ENCODE results near the gene PPP4R2.

Gene PPP4R2

GRCh38 chr3:72996473-72997333 lies at the start of gene PPP4R2:
PPP4R2 (plus strand) TSS chr3:72996811; CDS start chr3:72997038, 227 bp downstream.
- peak; percentile 95 for DNase-seq

GRCh38 chr3:72947715-72948490 lies 48.7 kb upstream of the PPP4R2 start:
- DNase-seq, result no peak

- no peak for DNase-seq
These were observed 47.6 kb upstream of the PPP4R2 start for GRCh38 chr3:72949016-72949415.

- no peak for DNase-seq
These were observed 46.2 kb upstream of the PPP4R2 start for GRCh38 chr3:72950372-72950771.

- no peak for DNase-seq
These were observed 45.8 kb upstream of the PPP4R2 start for GRCh38 chr3:72950801-72951200.

GRCh38 chr3:72951259-72951722 lies 45.3 kb upstream of the PPP4R2 start:
- DNase-seq, result no peak

GRCh38 chr3:72953325-72953956 lies 43.2 kb upstream of the PPP4R2 start:
- no peak for DNase-seq

- DNase-seq, result no peak
These were observed 39.3 kb upstream of the PPP4R2 start for GRCh38 chr3:72957297-72957696.

- DNase-seq, result no peak
These were observed 37.3 kb upstream of the PPP4R2 start for GRCh38 chr3:72959336-72959735.

- DNase-seq, result no peak
These were observed 35.6 kb upstream of the PPP4R2 start for GRCh38 chr3:72960812-72961518.

- DNase-seq, result no peak
These were observed 34.9 kb upstream of the PPP4R2 start for GRCh38 chr3:72961752-72962151.

- DNase-seq, result no peak
These were observed 34.3 kb upstream of the PPP4R2 start for GRCh38 chr3:72962317-72962716.

GRCh38 chr3:72964633-72965032 lies 32.0 kb upstream of the PPP4R2 start:
- DNase-seq, result no peak

- DNase-seq, result no peak
These were observed 28.3 kb upstream of the PPP4R2 start for GRCh38 chr3:72968266-72968664.

- DNase-seq, result no peak
These were observed 26.8 kb upstream of the PPP4R2 start for GRCh38 chr3:72969766-72970165.

GRCh38 chr3:72970942-72971341 lies 25.7 kb upstream of the PPP4R2 start:
- DNase-seq, result no peak

GRCh38 chr3:72972706-72973030 lies 23.9 kb upstream of the PPP4R2 start:
- DNase-seq, result no peak

GRCh38 chr3:72973031-72973723 lies 23.4 kb upstream of the PPP4R2 start:
- no peak for DNase-seq

- no peak for DNase-seq
These were observed 22.8 kb upstream of the PPP4R2 start for GRCh38 chr3:72973786-72974185.

GRCh38 chr3:72974956-72975355 lies 21.7 kb upstream of the PPP4R2 start:
- no peak for DNase-seq

GRCh38 chr3:72976281-72976741 lies 20.3 kb upstream of the PPP4R2 start:
- no peak for DNase-seq
